Activated CD8-positive, alpha-beta memory T cell treated with anti-CD3 and anti-CD28 coated beads for 1 hour (primary cell): ENCODE measurements around the gene DAP.
"Not testable (repeated sequence)": the region's sequence is repeated elsewhere in the genome, so short reads cannot be mapped to it uniquely, and the experiment has no call there.

ENCODE experiments used
- DNase-seq, 2 donors: peaks; one replicate each; pipeline ENCODE4 v3.0.0-alpha.2; 2020; ENCODE audit warnings: low read depth in 1 of 2; ENCODE audit errors: extremely low read depth in 1 of 2

DAP gene

GRCh38 chr5:10658265-10658664 lies 102.8 kb downstream of the DAP start:
- DNase-seq: no peak

DNA sequence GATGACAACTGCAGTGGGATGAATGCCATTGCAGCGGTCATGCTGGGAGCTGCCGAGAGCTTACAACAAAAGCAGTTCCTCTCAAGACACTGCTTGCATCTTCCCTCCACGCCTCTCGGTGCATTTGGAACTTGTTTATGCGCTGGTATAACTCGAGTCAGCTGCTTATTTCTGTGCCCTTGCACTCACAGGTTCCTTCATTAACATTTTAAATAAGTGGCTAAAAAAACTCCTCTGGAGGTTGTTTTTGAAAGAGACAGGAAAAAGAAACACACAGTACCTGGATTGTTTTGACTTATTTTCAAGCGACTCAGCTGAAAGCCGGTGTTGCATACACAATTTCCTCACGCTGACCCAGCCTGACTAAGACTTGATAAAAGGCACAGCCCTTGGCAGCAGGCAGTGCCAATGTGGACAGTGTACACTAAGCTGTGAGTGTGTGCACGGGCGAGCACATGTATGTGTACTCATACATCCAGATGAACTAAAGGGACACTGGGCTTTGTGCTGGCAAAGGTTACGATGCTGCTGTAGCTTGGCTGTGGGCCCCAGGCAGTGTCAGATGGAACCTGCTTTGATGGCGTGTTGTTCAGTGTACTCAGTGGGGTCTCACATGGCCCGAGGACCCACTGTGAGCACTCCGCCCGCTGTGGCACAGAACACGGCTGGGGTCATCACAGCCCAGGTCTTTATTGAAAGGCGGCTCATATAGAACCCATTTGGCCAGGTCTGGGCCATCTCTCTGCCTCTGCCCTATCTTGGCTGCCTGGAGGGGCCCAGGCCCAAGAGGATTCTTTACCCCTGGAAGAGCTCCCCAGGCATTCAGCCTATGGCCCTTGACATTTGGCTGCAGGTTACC lies 104.8 kb downstream of the DAP start:
- DNase-seq: no peak

DNA sequence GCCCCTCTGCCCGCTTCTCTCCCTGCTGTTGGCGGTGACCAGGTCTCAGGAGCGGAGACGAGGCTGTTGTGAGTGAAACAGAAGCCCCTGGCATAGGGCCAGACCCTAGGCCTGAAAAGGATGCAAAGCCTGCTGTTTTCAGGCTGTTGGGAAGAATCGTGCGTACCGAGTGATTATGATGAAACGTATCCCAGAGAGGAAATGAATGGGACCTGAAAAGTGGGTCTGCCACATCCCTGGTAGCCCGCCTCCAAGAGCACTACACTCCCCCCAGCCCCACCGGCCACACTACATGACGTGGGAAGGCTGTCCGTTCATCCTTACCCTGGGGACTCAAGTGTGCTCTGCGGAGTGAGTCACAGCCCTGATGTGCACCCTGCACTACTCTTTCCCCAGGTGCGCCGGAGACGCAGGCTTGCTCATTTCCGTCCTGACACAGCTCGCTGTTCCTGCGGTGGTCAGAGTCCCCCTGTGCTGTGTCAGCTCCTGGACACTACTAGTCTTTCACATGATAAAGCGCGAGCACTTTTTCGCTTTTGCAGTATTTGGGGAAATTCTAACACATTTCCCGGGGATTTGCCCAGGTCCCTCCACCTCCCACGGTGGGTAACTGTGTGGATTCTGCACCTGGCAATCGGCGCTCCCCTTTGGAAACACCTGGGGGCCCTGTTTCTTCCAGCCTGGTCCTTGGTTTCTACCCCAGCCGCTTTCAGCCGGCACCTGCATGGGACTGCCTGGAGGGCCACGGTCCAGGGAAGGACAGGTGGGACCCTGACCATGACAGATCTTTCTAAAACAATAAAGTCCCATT lies 105.7 kb downstream of the DAP start:
- no peak for DNase-seq

DNA sequence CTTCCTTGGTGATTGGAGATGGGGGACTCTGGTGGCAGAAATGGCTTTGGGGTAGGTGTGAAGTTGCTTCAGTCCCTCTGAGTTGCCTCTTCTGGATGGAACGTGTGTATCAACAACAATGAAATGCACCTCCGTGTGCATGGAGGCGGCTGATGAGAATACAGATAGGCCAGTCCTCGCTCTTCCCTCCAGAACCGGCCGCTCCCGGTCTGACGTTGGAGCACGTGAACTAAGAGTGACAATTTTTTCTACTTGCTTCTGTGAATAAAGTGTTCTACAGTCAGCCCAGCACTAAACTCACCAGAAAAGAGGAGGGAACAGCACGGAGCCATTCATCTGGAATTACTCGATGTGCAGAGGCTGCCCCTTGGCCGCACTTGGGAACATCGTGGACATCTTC lies 106.5 kb downstream of the DAP start:
- DNase-seq: no peak

DNA sequence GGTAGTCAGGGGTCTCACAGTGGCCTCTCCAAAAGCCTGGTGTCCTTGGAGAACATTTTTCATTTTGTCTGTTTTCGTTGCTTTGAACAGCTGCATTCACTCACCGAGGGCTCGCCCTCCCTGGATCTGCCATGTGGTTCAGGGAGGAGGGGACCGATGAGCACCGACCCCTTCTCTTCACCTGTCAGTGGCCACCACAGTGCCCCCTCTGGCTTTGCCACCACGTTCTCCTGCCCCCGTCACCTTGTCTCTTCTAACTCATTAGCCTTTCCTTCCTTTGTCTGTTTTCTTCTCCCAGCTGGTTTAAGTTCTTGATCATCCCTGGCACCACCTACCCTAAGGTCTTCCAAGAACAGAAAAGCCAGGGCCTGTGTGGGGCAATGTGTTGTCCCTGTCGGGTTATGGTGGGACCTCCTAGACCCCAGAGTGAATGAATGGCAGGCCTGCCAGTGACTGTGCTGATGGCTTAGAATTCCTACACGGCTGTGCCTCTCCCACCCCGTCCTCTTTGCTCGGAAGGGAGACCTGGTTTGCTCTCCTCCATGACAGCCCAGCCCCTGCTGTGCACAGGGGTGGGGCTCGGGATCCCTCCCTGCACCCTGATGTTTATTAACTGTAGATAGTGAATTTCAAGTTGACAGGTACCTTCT lies 107.2 kb downstream of the DAP start:
- no peak for DNase-seq

GRCh38 chr5:10653043-10653442 lies 108.0 kb downstream of the DAP start:
- DNase-seq: no peak

- no peak for DNase-seq
These were observed 108.4 kb downstream of the DAP start for GRCh38 chr5:10652606-10653005.

GRCh38 chr5:10652151-10652550 lies 108.9 kb downstream of the DAP start:
- DNase-seq: no peak

DNA sequence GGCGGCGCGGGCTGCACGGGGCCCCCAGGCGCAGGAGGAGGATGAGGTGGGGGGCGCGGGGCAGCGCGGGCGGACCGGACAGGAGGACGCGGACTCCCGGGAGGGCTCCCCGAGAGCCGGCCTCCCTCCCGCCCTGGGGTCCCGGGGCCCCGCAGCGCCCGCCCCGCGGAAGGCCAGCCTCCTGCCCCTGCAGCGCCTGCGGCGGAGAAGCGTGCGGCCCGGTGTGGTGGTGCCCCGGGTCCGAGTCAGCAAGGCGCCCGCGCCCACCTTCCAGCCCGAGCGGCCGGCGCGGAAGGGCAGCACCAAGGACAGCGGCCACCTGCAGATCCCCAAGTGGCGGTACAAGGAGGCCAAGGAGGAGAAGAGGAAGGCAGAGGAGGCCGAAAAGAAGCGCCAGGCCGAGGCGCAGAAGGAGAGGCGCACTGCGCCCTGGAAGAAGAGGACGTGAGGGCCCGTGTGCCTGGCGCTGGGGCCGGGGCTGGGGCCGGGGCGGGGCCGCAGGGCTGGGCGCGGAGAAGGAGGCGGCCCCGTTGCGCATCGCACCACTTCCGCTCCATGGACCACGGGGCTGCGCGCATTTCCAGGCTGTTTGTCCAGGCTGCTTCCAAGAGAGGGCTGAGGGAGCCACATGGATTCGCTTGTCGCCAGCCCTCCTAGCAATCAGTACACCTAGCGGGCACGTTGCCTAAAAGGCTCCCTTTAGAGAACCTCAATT lies 111.2 kb downstream of the DAP start:
- DNase-seq: no peak

DNA sequence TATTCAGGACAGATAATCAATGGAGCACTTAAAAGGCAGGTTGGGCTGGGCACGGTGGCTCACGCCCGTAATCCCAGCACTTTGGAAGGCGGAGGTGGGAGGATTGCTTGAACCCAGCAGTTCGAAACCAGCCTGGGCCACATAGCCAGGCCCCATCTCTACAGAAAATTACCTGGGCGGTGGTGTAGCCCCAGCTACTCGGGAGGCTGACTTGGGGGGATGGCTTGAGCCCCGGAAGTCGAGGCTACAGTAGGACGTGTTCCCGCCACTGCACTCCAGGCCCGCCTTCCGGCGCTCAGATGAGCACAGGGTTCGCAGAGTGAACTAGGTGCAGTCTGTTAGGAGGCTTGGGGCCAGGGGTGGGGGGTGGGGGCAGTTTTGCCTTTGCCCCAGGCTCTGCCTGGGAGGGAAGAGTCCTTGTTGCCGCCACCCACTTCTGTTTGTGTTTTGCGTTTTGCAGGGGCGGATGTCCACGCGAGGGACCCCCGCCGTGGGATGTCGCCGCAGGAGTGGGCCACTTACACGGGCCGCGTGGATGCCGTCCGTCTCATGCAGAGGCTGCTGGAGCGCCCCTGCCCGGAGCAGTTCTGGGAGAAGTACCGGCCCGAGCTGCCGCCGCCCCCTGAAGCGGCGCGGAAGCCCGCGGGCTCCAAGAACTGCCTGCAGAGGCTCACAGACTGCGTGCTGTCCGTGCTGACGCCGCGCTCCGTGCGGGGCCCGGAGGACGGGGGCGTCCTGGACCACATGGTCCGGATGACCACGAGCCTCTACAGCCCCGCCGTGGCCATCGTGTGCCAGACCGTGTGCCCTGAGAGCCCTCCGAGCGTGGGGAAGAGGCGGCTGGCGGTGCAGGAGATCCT lies 112.0 kb downstream of the DAP start:
- no peak for DNase-seq

DNA sequence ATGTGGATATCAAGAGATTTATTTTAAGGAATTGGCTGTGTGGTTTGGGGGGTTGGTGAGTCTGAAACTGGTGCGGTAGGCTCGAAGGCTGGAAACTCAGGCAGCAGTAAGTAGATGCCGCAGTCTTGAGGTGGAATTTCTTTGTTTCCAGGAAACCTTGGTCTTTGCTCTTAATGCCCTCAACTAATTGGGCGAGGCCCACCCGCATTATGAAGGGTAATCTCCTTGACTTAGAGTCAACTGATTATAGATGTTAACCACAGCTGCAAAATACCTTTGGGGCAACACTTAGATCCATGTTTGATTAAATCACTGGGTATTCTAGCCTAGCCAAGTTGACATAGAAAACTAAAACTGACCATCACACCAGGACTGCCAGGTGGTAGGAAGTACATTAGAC lies 113.4 kb downstream of the DAP start:
- DNase-seq: no peak

- DNase-seq: no peak
These were observed 115.4 kb downstream of the DAP start for GRCh38 chr5:10645671-10646070.

DNA sequence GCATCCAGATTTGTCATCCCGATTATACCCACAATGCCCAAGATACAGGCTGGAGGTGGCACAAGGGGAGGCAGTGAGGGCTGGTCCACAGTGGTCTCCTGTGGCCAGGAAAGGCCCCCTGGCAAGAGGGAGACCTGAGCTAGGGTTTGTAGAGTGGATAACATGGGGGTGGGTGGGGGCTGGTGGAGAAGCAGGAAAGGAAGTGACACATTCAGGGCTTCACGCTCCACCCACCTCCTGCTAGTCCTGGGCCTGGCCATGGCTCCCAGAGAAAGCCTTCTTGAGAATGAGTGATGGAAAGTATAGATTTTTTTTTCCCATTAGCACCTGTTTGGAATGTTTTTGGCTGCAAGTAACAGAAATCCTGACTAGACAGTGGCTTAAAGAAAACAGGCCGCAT lies 115.9 kb downstream of the DAP start:
- no peak for DNase-seq

DNA sequence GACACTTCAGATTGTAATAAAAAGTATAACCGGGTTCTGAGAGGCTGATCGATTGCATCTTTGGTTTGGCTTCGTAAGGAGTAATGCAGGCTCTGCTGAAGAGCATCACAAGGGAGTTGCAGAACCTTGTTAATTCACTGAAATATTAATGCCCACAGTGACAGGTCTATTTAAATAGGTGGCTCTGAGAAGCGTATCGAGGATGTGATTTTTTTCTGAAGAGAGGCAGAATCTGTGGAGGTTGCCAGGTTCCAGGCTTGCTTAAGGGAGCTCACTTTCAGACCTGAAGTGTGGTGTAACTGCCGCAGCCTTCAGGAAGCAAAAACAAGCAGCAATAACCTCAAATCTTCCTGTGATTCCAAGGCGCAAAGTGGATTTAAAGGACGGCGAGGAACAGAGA lies 116.8 kb downstream of the DAP start:
- DNase-seq: no peak

DNA sequence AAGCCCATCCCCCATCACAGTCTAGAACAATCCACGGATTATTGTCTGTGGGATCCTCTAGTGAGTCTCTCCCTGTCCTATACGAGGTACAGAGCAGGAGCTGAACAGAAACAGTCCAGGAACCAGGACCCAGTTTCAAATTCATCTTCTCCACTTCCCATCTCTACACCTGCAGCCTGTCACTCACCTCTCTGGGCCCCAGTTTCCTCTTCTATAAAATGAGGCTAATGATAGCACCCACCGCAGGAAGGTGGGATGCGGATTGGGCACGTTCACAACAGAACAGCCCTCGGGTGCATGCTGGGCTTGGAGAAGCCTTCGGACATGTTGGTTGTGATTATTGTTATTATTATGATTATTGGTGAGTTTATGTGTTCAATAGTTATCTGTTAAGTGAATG lies 118.7 kb downstream of the DAP start:
- no peak for DNase-seq

GRCh38 chr5:10639846-10640368 lies 121.1 kb downstream of the DAP start:
- no peak for DNase-seq

DNA sequence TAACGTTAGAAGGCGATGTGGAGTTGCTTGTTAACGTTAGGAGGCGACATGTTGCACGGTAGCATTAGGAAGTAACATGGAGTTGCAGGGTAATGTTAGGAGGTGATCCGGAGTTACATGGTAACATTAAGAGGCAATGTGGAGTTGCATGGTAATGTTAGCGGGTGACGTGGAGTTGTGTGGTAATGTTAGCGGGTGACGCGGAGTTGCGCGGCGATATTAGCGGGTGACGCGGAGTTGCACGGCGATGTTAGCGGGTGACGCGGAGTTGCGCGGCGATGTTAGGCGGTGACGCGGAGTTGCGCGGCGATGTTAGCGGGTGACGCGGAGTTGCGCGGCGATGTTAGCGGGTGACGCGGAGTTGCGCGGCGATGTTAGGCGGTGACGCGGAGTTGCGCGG lies 122.3 kb downstream of the DAP start:
- DNase-seq: not testable (repeated sequence)

DNA sequence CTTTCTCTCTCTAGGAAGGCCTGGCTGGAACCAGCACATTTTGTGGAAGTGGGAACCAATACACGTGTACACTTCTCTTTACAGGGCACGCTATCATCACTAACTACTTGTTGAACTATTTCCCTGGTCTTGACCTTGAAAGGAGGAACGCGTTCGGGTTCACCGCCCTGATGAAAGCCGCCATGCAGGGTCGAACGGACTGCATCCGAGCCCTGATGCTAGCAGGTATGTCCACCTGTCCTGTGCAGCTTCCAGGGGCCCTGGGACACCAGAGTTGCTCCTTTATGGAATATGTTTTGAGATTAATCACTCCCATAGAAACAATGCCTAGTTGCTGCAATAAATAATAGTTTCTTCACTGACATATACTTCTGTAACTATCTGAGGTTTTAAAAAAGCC lies 123.1 kb downstream of the DAP start:
- DNase-seq: no peak

- DNase-seq: no peak
These were observed 124.5 kb downstream of the DAP start for GRCh38 chr5:10636363-10637142.
